SK-N-SH treated with all-trans-retinoic acid at 6 μM for 48 hours (cell line): Measurements from ENCODE around the gene F11R.

Experiments used
- ATAC-seq: fragments of 200-7000 bp; cut with Tn5 transposase; 3 replicates; pipeline ENCODE4 v1.9.1; 2020; ENCODE audit warnings: mild to moderate bottlenecking, moderate library complexity
- ARNTL ChIP-seq: fragments of 450-650 bp; formaldehyde crosslinking; IDR thresholded peaks from 2 replicates; pipeline ENCODE4 v1.5.0; 2020; ENCODE audit warnings: low read depth, mild to moderate bottlenecking, moderate library complexity, borderline replicate concordance
- BACH2 ChIP-seq: fragments of 250-450 bp; sonication (Bioruptor Pico); IDR thresholded peaks from 2 replicates; pipeline ENCODE4 v1.9.0; 2021; ENCODE audit warnings: mild to moderate bottlenecking, borderline replicate concordance
- CREB5 ChIP-seq: fragments of 250-450 bp; sonication (Bioruptor Pico); IDR thresholded peaks from 2 replicates; pipeline ENCODE4 v1.5.1; 2020; ENCODE audit warnings: low read depth, mild to moderate bottlenecking, moderate library complexity
- CSDC2 ChIP-seq: fragments of 250-450 bp; sonication (Bioruptor Pico); IDR thresholded peaks from 2 replicates; pipeline ENCODE4 v1.5.0; 2020; ENCODE audit warnings: mild to moderate bottlenecking, moderate library complexity
- CSRNP3 ChIP-seq: fragments of 250-450 bp; sonication (Bioruptor Pico); IDR thresholded peaks from 2 replicates; pipeline ENCODE4 v1.5.1; 2021; ENCODE audit warnings: mild to moderate bottlenecking, moderate library complexity
- ESRRG ChIP-seq: fragments of 250-450 bp; sonication (Bioruptor Pico); IDR thresholded peaks from 2 replicates; pipeline ENCODE4 v1.6.1; 2021; ENCODE audit warnings: mild to moderate bottlenecking
- GLIS3 ChIP-seq: fragments of 250-450 bp; sonication (Bioruptor Pico); IDR thresholded peaks from 2 replicates; pipeline ENCODE4 v1.5.0; 2020; ENCODE audit warnings: mild to moderate bottlenecking, moderate library complexity
- ISL1 ChIP-seq: fragments of 250-450 bp; sonication (Bioruptor Pico); IDR thresholded peaks from 2 replicates; pipeline ENCODE4 v2.1.2; 2022; ENCODE audit warnings: mild to moderate bottlenecking, moderate library complexity
- OSR1 ChIP-seq: fragments of 250-450 bp; sonication (Bioruptor Pico); IDR thresholded peaks from 2 replicates; pipeline ENCODE4 v1.8.0; 2022; ENCODE audit warnings: moderate library complexity, mild to moderate bottlenecking, inconsistent platforms
- POU6F1 ChIP-seq: fragments of 250-450 bp; sonication (Bioruptor Pico); IDR thresholded peaks from 2 replicates; pipeline ENCODE4 v1.8.0; 2021; ENCODE audit warnings: low read depth, mild to moderate bottlenecking, moderate library complexity, borderline replicate concordance
- PPARA ChIP-seq: fragments of 250-450 bp; sonication (Bioruptor Pico); IDR thresholded peaks from 2 replicates; pipeline ENCODE4 v1.5.0; 2020; ENCODE audit warnings: mild to moderate bottlenecking, borderline replicate concordance
- SNAI2 ChIP-seq: fragments of 250-450 bp; sonication (Bioruptor Pico); IDR thresholded peaks from 2 replicates; pipeline ENCODE4 v1.5.0; 2020; ENCODE audit warnings: mild to moderate bottlenecking, moderate library complexity
- TCF4 ChIP-seq: fragments of 250-450 bp; sonication (Bioruptor Pico); IDR thresholded peaks from 2 replicates; pipeline ENCODE4 v1.8.0; 2021; ENCODE audit warnings: mild to moderate bottlenecking, moderate library complexity, borderline replicate concordance
- TOX ChIP-seq: fragments of 250-450 bp; sonication (Bioruptor Pico); IDR thresholded peaks from 2 replicates; pipeline ENCODE4 v1.8.0; 2021; ENCODE audit warnings: mild to moderate bottlenecking, moderate library complexity, borderline replicate concordance
- TSHZ2 ChIP-seq: fragments of 250-450 bp; sonication (Bioruptor Pico); IDR thresholded peaks from 2 replicates; pipeline ENCODE4 v1.5.0; 2020; ENCODE audit warnings: mild to moderate bottlenecking, moderate library complexity
- ZC3H10 ChIP-seq: fragments of 250-450 bp; sonication (Bioruptor Pico); IDR thresholded peaks from 2 replicates; pipeline ENCODE4 v1.5.1; 2021; ENCODE audit warnings: mild to moderate bottlenecking, moderate library complexity
- ZFP3 ChIP-seq: fragments of 250-450 bp; sonication (Bioruptor Pico); IDR thresholded peaks from 2 replicates; pipeline ENCODE4 v1.5.0; 2020; ENCODE audit warnings: mild to moderate bottlenecking, moderate library complexity
- ZFP30 ChIP-seq: fragments of 450-650 bp; formaldehyde crosslinking; IDR thresholded peaks from 2 replicates; pipeline ENCODE4 v1.5.0; 2022; ENCODE audit warnings: mild to moderate bottlenecking, moderate library complexity
- ZNF565 ChIP-seq: fragments of 450-650 bp; formaldehyde crosslinking; conservative IDR thresholded peaks from 2 replicates; pipeline ENCODE4 v1.5.0; 2020; ENCODE audit warnings: low read depth, mild to moderate bottlenecking, moderate library complexity
- ZNF70 ChIP-seq: fragments of 450-650 bp; formaldehyde crosslinking; IDR thresholded peaks from 2 replicates; pipeline ENCODE4 v1.5.0; 2020; ENCODE audit warnings: mild to moderate bottlenecking, moderate library complexity
- ZNF8 ChIP-seq: fragments of 450-650 bp; formaldehyde crosslinking; IDR thresholded peaks from 2 replicates; pipeline ENCODE4 v1.5.0; 2020; ENCODE audit warnings: mild to moderate bottlenecking, moderate library complexity
- TF ChIP-seq, protein P1 (sequence below): fragments of 250-450 bp; sonication (Bioruptor Pico); IDR thresholded peaks from 2 replicates; pipeline ENCODE4 v1.8.0; 2020; ENCODE audit warnings: mild to moderate bottlenecking, moderate library complexity, borderline replicate concordance

Gene F11R

DNA sequence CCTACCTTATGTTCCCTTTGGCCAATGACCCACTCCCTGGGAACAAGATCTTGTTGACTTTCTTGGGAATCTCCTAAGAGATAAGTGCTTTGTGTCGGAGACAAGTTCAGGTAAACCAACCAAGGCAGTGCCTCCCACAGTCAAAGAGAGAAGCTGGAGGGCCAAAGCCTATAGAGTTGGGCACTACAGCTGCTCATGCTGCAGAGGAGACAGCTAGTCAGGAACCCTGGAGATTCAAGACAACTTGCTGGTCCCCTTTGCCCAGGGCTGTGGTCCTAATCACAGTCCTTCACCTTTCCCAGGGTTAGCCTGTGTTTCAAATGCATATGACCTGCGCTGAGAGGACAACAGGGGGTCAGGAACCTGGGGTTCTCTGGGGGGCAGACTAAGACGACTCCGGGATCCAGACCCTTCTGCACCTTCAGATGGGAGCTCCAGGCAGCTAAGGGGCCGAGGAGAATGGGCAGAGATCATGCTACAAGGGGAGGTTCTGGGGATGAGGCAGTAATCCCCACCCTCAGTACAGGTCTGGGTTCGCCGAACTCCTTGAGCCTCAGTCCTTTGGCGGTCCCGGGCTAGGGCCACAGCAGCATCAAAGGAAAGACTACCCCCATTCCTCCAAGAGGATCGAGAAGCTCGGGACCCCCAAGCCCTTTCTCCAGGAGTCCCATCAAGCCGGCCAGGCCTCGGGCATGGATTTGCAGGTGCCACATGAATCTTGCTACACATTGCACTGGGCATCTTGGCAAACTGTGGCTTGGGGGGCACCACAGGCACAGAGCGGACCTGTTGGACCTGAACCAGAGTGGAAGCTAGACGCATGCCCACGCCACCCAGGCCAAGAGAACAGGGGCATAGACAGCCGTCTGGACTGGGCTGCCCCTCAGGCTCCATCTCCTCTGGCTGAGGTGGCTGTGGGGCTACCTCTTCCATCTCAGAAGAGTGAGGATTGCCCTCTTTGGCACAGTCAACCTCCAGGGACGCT, 26.8 kb upstream of the F11R start:
- no peak for TF ChIP-seq ZFP3
- TF ChIP-seq ZFP30 (CRISPR knock-in tag): no peak
- no peak for TF ChIP-seq TOX (CRISPR knock-in tag)
- no peak for TF ChIP-seq CSRNP3 (CRISPR knock-in tag)
- no peak for TF ChIP-seq TCF4 (CRISPR knock-in tag)
- TF ChIP-seq, protein P1, sequence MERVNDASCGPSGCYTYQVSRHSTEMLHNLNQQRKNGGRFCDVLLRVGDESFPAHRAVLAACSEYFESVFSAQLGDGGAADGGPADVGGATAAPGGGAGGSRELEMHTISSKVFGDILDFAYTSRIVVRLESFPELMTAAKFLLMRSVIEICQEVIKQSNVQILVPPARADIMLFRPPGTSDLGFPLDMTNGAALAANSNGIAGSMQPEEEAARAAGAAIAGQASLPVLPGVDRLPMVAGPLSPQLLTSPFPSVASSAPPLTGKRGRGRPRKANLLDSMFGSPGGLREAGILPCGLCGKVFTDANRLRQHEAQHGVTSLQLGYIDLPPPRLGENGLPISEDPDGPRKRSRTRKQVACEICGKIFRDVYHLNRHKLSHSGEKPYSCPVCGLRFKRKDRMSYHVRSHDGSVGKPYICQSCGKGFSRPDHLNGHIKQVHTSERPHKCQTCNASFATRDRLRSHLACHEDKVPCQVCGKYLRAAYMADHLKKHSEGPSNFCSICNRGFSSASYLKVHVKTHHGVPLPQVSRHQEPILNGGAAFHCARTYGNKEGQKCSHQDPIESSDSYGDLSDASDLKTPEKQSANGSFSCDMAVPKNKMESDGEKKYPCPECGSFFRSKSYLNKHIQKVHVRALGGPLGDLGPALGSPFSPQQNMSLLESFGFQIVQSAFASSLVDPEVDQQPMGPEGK (CRISPR knock-in tag): no peak
- no peak for TF ChIP-seq CREB5 (CRISPR knock-in tag)
- TF ChIP-seq CSDC2 (CRISPR knock-in tag): no peak
- no peak for TF ChIP-seq GLIS3 (CRISPR knock-in tag)
- no peak for ATAC-seq

DNA sequence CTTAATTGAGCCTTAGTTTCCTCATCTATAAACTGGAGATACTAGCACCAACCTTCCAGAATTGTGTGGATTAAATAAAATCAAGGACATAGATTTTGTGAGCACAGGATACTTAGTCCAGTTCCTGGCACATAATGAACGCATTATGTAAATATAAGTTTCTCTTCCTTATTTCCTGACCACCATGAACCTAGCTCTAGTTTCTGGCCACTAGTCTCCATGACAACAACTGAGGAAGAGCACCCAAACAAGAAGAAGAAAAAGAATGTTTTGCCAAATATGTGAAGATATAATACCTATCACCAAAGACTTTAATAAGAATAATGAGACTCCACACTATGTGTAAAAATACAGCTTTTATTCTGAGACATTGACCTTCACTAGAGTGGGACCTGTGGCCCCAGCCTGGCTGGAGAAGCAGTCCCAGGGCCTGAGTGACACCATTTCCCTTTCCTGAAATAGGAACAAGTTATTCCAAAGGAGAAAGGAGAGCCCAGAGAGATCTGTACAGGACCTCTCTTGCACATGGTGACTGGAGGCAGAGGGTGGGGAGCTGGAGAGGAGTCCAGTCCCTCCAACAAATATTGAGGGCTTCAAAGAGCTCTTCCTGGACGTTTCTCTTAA, 25.8 kb upstream of the F11R start:
- ATAC-seq: no peak
- TF ChIP-seq ZNF565 (CRISPR knock-in tag) (no peak), ZNF8 (CRISPR knock-in tag) (no peak), TOX (CRISPR knock-in tag) (no peak), OSR1 (CRISPR knock-in tag) (no peak), CREB5 (CRISPR knock-in tag) (no peak), ISL1 (no peak), PPARA (no peak), ZFP30 (CRISPR knock-in tag) (no peak), GLIS3 (CRISPR knock-in tag) (no peak), TSHZ2 (CRISPR knock-in tag) (no peak), ZNF70 (no peak), ZC3H10 (CRISPR knock-in tag) (no peak), BACH2 (no peak), ARNTL (no peak), CSDC2 (CRISPR knock-in tag) (no peak), ESRRG (CRISPR knock-in tag) (no peak), SNAI2 (CRISPR knock-in tag) (no peak), POU6F1 (CRISPR knock-in tag) (no peak)
- TF ChIP-seq, protein P1 (CRISPR knock-in tag): no peak
